ENCODE measurements around the gene TMPRSS4. TPM values are rescaled to one million over a fixed set of nuclear protein-coding genes. Genes with fewer than 3 reads are reported as not detected.

TMPRSS4 gene
- total RNA-seq, 1 experiment from 2014 or later, result not detected

GRCh38 chr11:118091690-118092089, 14.8 kb downstream of the TMPRSS4 start:
- intact Hi-C loops (cut with micrococcal nuclease; ENCODE audit: unreplicated experiment), result no loop called here
- BruUV-seq (replicated peaks), result no TSS peak
- peaks cover 6% of the 10 kb centered on the region for H3K9me3 ChIP-seq (ENCODE audit: low read depth, low read length, poor library complexity, severe bottlenecking)
- peaks cover 38% of the 10 kb centered on the region for H3K27me3 ChIP-seq (replicated peaks; ENCODE audit: insufficient read depth, low read depth, low read length, poor library complexity)
- no peak overlapping the region for H3K4me3 ChIP-seq (ENCODE audit: low read depth, low read length, poor library complexity, severe bottlenecking)
- H3K36me3 ChIP-seq (ENCODE audit: insufficient read depth, low read length, poor library complexity, severe bottlenecking), result no peaks in the 10 kb centered on the region
- no peaks in the 10 kb centered on the region for H3K4me1 ChIP-seq (ENCODE audit: insufficient read depth, low read length, poor library complexity, severe bottlenecking)
- H3K27ac ChIP-seq (ENCODE audit: low read depth, low read length, poor library complexity, severe bottlenecking), result no peak overlapping the region
- ChIA-PET CTCF (no interaction called here), POLR2A (ENCODE audit: low non-redundant PET) (no interaction called here)
- no peak for TF ChIP-seq CTCF (conservative IDR thresholded peaks at IDR 0.05; ENCODE audit: low read depth, low read length)
- no peak for TF ChIP-seq EZH2 (IDR thresholded peaks at IDR 0.05; ENCODE audit: borderline replicate concordance, low read depth, low read length, poor library complexity, severe bottlenecking)
- no peak for DNase-seq (ENCODE audit: low spot score)

- CTCF ChIA-PET, result no interaction called here
- BruUV-seq (replicated peaks), result no TSS peak
These were observed 16.2 kb downstream of the TMPRSS4 start for GRCh38 chr11:118092907-118093571.

GRCh38 chr11:118095493-118095892, 18.6 kb downstream of the TMPRSS4 start:
- H3K4me3 ChIP-seq (ENCODE audit: low read depth, low read length, poor library complexity, severe bottlenecking), result no peak overlapping the region
- H3K27ac ChIP-seq (ENCODE audit: low read depth, low read length, poor library complexity, severe bottlenecking), result no peak overlapping the region
- no peaks in the 10 kb centered on the region for H3K36me3 ChIP-seq (ENCODE audit: insufficient read depth, low read length, poor library complexity, severe bottlenecking)
- POLR2A ChIA-PET (ENCODE audit: low non-redundant PET), result no interaction called here
- DNase-seq (ENCODE audit: low spot score), result no peak
- CTCF ChIA-PET, result no interaction called here
- H3K4me1 ChIP-seq (ENCODE audit: insufficient read depth, low read length, poor library complexity, severe bottlenecking), result no peaks in the 10 kb centered on the region
- H3K27me3 ChIP-seq (replicated peaks; ENCODE audit: insufficient read depth, low read depth, low read length, poor library complexity), result peaks cover 48% of the 10 kb centered on the region
- BruUV-seq (replicated peaks), result no TSS peak
- intact Hi-C loops (cut with micrococcal nuclease; ENCODE audit: unreplicated experiment), result no loop called here
- H3K9me3 ChIP-seq (ENCODE audit: low read depth, low read length, poor library complexity, severe bottlenecking), result no peaks in the 10 kb centered on the region
- TF ChIP-seq EZH2 (IDR thresholded peaks at IDR 0.05; ENCODE audit: borderline replicate concordance, low read depth, low read length, poor library complexity, severe bottlenecking) (no peak), CTCF (conservative IDR thresholded peaks at IDR 0.05; ENCODE audit: low read depth, low read length) (no peak)

More at GRCh38 chr11:118092907-118093571, 16.2 kb downstream of the TMPRSS4 start:
- H3K9me3 ChIP-seq (ENCODE audit: low read depth, low read length, poor library complexity, severe bottlenecking), result no peaks in the 10 kb centered on the region
- no peaks in the 10 kb centered on the region for H3K4me1 ChIP-seq (ENCODE audit: insufficient read depth, low read length, poor library complexity, severe bottlenecking)
- peaks cover 40% of the 10 kb centered on the region for H3K27me3 ChIP-seq (replicated peaks; ENCODE audit: insufficient read depth, low read depth, low read length, poor library complexity)
- DNase-seq (ENCODE audit: low spot score), result no peak
- no peaks in the 10 kb centered on the region for H3K36me3 ChIP-seq (ENCODE audit: insufficient read depth, low read length, poor library complexity, severe bottlenecking)
- H3K4me3 ChIP-seq (ENCODE audit: low read depth, low read length, poor library complexity, severe bottlenecking), result no peak overlapping the region
- intact Hi-C loops (cut with micrococcal nuclease; ENCODE audit: unreplicated experiment), result no loop called here
- POLR2A ChIA-PET (ENCODE audit: low non-redundant PET), result no interaction called here
- TF ChIP-seq CTCF (conservative IDR thresholded peaks at IDR 0.05; ENCODE audit: low read depth, low read length), result no peak
- no peak for TF ChIP-seq EZH2 (IDR thresholded peaks at IDR 0.05; ENCODE audit: borderline replicate concordance, low read depth, low read length, poor library complexity, severe bottlenecking)
- no peak overlapping the region for H3K27ac ChIP-seq (ENCODE audit: low read depth, low read length, poor library complexity, severe bottlenecking)
